Spleen (tissue), 11 donors: Measurements from ENCODE around the gene SLC7A14. TPM values are rescaled to one million over a fixed set of nuclear protein-coding genes. Genes with fewer than 3 reads are reported as not detected.

ENCODE experiments used
- DNase-seq: peaks from one replicate; pipeline ENCODE4 v3.0.0-alpha.2; 2020
- H3K27ac ChIP-seq, 8 donors: fragments of 200-600 bp; sonication (generic) in 7 of 8; 1 replicate in 4 of 8; 2 replicates in 4 of 8; pipeline versions ENCODE4 v1.5.0 to v1.8.0; 2016 to 2021; ENCODE audit warnings: inconsistent platforms in 4 of 8, mild to moderate bottlenecking in 4 of 8, moderate library complexity in 1 of 8
- H3K27me3 ChIP-seq, 7 donors: fragments of 200-600 bp; sonication (generic) in 6 of 7; replicated peaks in 1 of 7; 1 replicate in 4 of 7; 2 replicates in 3 of 7; pipeline versions ENCODE4 v1.5.0 to v1.8.0; 2016 to 2021; ENCODE audit warnings: inconsistent platforms in 3 of 7, mild to moderate bottlenecking in 1 of 7
- H3K36me3 ChIP-seq, 6 donors: fragments of 200-600 bp; sonication (generic) in 5 of 6; 1 replicate in 4 of 6; 2 replicates in 2 of 6; pipeline versions ENCODE4 v1.5.0 to v1.8.0; 2016 to 2021; ENCODE audit warnings: inconsistent platforms in 2 of 6
- H3K4me1 ChIP-seq, 6 donors: fragments of 200-600 bp; sonication (generic) in 5 of 6; 1 replicate in 3 of 6; 2 replicates in 3 of 6; pipeline versions ENCODE4 v1.5.0 to v1.8.0; 2016 to 2021; ENCODE audit warnings: inconsistent platforms in 3 of 6
- H3K4me3 ChIP-seq, 8 donors: fragments of 200-600 bp; sonication (generic) in 7 of 8; 1 replicate in 4 of 8; 2 replicates in 4 of 8; pipeline versions ENCODE4 v1.5.0 to v1.8.0; 2016 to 2021; ENCODE audit warnings: inconsistent platforms in 4 of 8, mild to moderate bottlenecking in 4 of 8, moderate library complexity in 2 of 8
- H3K9me3 ChIP-seq, 8 donors: fragments of 200-600 bp; sonication (generic) in 7 of 8; 1 replicate in 4 of 8; 2 replicates in 4 of 8; pipeline versions ENCODE4 v1.5.0 to v1.8.0; 2016 to 2021; ENCODE audit warnings: inconsistent platforms in 4 of 8
- CTCF ChIP-seq, 11 experiments: fragments of 200-600 bp in 7 of 11; fragments of 450-650 bp in 4 of 11; sonication (generic) in 4 of 11; IDR thresholded peaks in 8 of 11; conservative IDR thresholded peaks in 3 of 11; 1 replicate in 7 of 11; 2 replicates in 4 of 11; pipeline versions ENCODE4 v1.4.0 to v1.8.0; 2016 to 2021; ENCODE audit warnings: antibody characterized with exemption in 11 of 11, inconsistent platforms in 4 of 11, mild to moderate bottlenecking in 1 of 11
- POLR2A ChIP-seq, 3 donors: fragments of 450-650 bp; IDR thresholded peaks; one replicate each; pipeline ENCODE4 v1.5.1; 2017; ENCODE audit warnings: antibody characterized with exemption in 3 of 3, mild to moderate bottlenecking in 1 of 3
- POLR2AphosphoS5 ChIP-seq, 3 donors: sonication (generic); formaldehyde crosslinking; IDR thresholded peaks; one replicate each; pipeline ENCODE4 v1.5.1; 2017; ENCODE audit warnings: antibody characterized with exemption in 3 of 3
- WGBS, 5 donors: extraction: QIAGEN DNeasy Blood & Tissue Kit in 3 of 5; methylation state at CpG; one replicate each; pipeline versions ENCODE4 v1.1.5 to v1.1.7; 2013 to 2018; 5-methylcytosine and 5-hydroxymethylcytosine counted together
- intact Hi-C: fragments of 100-400 bp; cut with DNase I; formaldehyde crosslinking; loops from one replicate; pipeline ENCODE4 v1.15.0; 2023; ENCODE audit warnings: low total_unique reads
- polyA plus RNA-seq, 3 donors: library from polyadenylated mRNA; stranded (reverse); fragments of 200-250 nt; gene quantifications; one replicate each; pipeline ENCODE4 v1.2.1, GENCODE V29; 2013
- total RNA-seq, 7 donors: library from RNA; depleted of rRNA in 3 of 7; stranded (reverse); fragments of >200 nt in 3 of 7; fragmentation: NEBNext Ultra II Directional in 4 of 7; extraction: Animal tissue kit (Norgen Biotek cat#: 25700) in 4 of 7; gene quantifications; one replicate each; pipeline versions ENCODE4 v1.1.0 to v1.2.1, GENCODE V29; 2016 to 2021
- donor health status: healthy with polysubstance abuse.
- donor health status: DM: no; HTN: no; CAD: no; lungs with moderate emphysema.
- donor health status: DM: no; HTN: no; CAD: no.
- donor health status: Bipolar disorder and iron deficiency.
- donor health status: healthy.
- donor health status: DM: no; HTN: no; CAD: no.
- donor health status: DM: yes; HTN: yes; CAD: no.

Gene SLC7A14
- total and polyA plus RNA-seq, 10 donors: under 0.01 TPM; not detected in 9

GRCh38 chr3:170531657-170532335 lies 54.1 kb downstream of the SLC7A14 start:
- TF ChIP-seq CTCF (IDR thresholded peaks at IDR 0.05 in 8 of 11, conservative IDR thresholded peaks at IDR 0.05 in 3 of 11): no peak
- TF ChIP-seq POLR2A (IDR thresholded peaks at IDR 0.05): no peak
- TF ChIP-seq POLR2AphosphoS5 (IDR thresholded peaks at IDR 0.05): no peak
- Histone ChIP-seq H3K27me3 (peaks cover 0 to 8% (median 0%) of the 10 kb centered on the region in 7 donors), H3K36me3 (no peaks in the 10 kb centered on the region), H3K9me3 (no peaks in the 10 kb centered on the region), H3K4me3 (no peak overlapping the region), H3K4me1 (no peaks in the 10 kb centered on the region), H3K27ac (no peak overlapping the region)
- intact Hi-C loops: no loop called here
- WGBS, 5 donors: 58 to 79% (median 69%) methylated on average over 7 of the region's 7 CpGs
- no peak for DNase-seq

- intact Hi-C loops: no loop called here
- no peak for DNase-seq
- 64 to 79% (median 75%) methylated on average over 6 of the region's 6 CpGs for WGBS, 5 donors
- no peak overlapping the region for H3K4me3 ChIP-seq
- no peak overlapping the region for H3K27ac ChIP-seq
- H3K27me3 ChIP-seq: peaks cover 0 to 8% (median 0%) of the 10 kb centered on the region in 7 donors
- TF ChIP-seq POLR2A (IDR thresholded peaks at IDR 0.05) (no peak), POLR2AphosphoS5 (IDR thresholded peaks at IDR 0.05) (no peak)
- H3K36me3 ChIP-seq: no peaks in the 10 kb centered on the region
- H3K9me3 ChIP-seq: no peaks in the 10 kb centered on the region
- no peaks in the 10 kb centered on the region for H3K4me1 ChIP-seq
Measured at GRCh38 chr3:170531054-170531453, 54.8 kb downstream of the SLC7A14 start.

GRCh38 chr3:170529912-170530311 lies 56.0 kb downstream of the SLC7A14 start:
- no peaks in the 10 kb centered on the region for H3K4me1 ChIP-seq
- no peaks in the 10 kb centered on the region for H3K9me3 ChIP-seq
- no peak for DNase-seq
- 88 to 93% (median 89%) methylated on average over 4 of the region's 4 CpGs for WGBS, 5 donors
- H3K27ac ChIP-seq: no peak overlapping the region
- no peak overlapping the region for H3K4me3 ChIP-seq
- intact Hi-C loops: no loop called here
- TF ChIP-seq POLR2A (IDR thresholded peaks at IDR 0.05) (no peak), CTCF (IDR thresholded peaks at IDR 0.05 in 8 of 11, conservative IDR thresholded peaks at IDR 0.05 in 3 of 11) (no peak), POLR2AphosphoS5 (IDR thresholded peaks at IDR 0.05) (no peak)
- no peaks in the 10 kb centered on the region for H3K27me3 ChIP-seq
- no peaks in the 10 kb centered on the region for H3K36me3 ChIP-seq

GRCh38 chr3:170529346-170529745 lies 56.5 kb downstream of the SLC7A14 start:
- TF ChIP-seq POLR2A (IDR thresholded peaks at IDR 0.05) (no peak), POLR2AphosphoS5 (IDR thresholded peaks at IDR 0.05) (no peak), CTCF (IDR thresholded peaks at IDR 0.05 in 8 of 11, conservative IDR thresholded peaks at IDR 0.05 in 3 of 11) (no peak)
- WGBS, 5 donors: 63 to 77% (median 64%) methylated on average over 2 of the region's 2 CpGs

More at GRCh38 chr3:170529346-170529745, 56.5 kb downstream of the SLC7A14 start:
- Histone ChIP-seq H3K9me3 (no peaks in the 10 kb centered on the region), H3K36me3 (no peaks in the 10 kb centered on the region), H3K4me3 (no peak overlapping the region), H3K27ac (no peak overlapping the region), H3K4me1 (no peaks in the 10 kb centered on the region), H3K27me3 (no peaks in the 10 kb centered on the region)
- no peak for DNase-seq
- intact Hi-C loops: no loop called here
